GM23248 (cell line): ENCODE results near the gene TMEM161A.

ENCODE experiments used
- EZH2 ChIP-seq: fragments of 200-600 bp; sonication (generic); IDR thresholded peaks from 2 replicates; pipeline ENCODE4 v1.6.1; 2018; ENCODE audit warnings: antibody characterized with exemption, mild to moderate bottlenecking; ENCODE audit not compliant: insufficient read depth, poor library complexity, severe bottlenecking
- EZH2phosphoT487 ChIP-seq: fragments of 200-600 bp; sonication (generic); IDR thresholded peaks from 2 replicates; pipeline ENCODE4 v1.6.1; 2018; ENCODE audit warnings: antibody characterized with exemption, moderate library complexity, mild to moderate bottlenecking, low read depth; ENCODE audit not compliant: insufficient read depth

DNA sequence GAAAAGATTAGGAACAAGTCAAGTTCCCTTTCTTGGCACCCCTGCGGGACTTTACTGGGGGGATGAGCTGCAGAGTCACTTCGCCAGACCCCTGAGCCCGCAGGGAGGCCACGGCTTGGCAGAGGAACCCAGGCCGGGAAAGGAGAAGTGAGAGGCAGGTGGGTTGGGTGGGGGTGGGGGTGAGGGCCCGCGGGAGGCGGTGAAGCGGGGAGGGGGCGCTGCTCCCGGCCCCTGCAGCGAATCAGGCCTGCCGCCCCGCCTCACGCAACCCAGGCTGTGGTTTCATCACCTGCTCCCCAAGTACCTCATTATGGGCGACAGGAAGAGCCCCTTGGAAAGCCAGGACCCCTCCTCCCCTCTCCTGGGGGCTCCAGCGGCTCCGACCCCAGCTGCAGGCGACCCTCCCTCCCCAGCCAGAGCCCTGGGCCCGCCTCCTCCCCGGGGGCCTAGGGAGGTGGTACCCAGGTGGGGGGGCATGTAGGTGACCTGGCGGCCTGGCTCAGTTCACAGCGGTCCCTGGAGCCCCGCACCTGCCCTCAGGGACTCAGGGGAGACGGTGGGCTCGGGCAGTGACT, 22.3 kb upstream of the TMEM161A start:
- TF ChIP-seq EZH2 (no peak), EZH2phosphoT487 (no peak)
